HEK293T (cell line): ENCODE data around the gene NELFA.

Experiments
- CTCF ChIA-PET: fragments of 350-600 bp; formaldehyde crosslinking; extraction: SDS; loops from one replicate; lab custom pipeline; 2021; ENCODE audit warnings: antibody characterized with exemption, inconsistent platforms; lab: Yijun Ruan, JAX
- POLR2A ChIA-PET: fragments of 350-600 bp; formaldehyde crosslinking; extraction: SDS; loops from one replicate; lab custom pipeline; 2020; ENCODE audit warnings: antibody characterized with exemption, inconsistent platforms; lab: Yijun Ruan, JAX
- DNase-seq: peaks from one replicate; pipeline ENCODE4 v3.0.0; 2012; ENCODE audit warnings: mixed read lengths; ENCODE audit errors: extremely low spot score
- ARNT ChIP-seq: fragments of 450-650 bp; IDR thresholded peaks from 2 replicates; pipeline ENCODE4 v1.6.1; 2017; ENCODE audit warnings: mild to moderate bottlenecking
- BHLHE40 ChIP-seq: fragments of 450-650 bp; IDR thresholded peaks from 2 replicates; pipeline ENCODE4 v1.6.1; 2016; ENCODE audit warnings: mild to moderate bottlenecking, moderate library complexity, borderline replicate concordance
- CTBP1 ChIP-seq: fragments of 450-650 bp; IDR thresholded peaks from 2 replicates; pipeline ENCODE4 v1.6.1; 2016; ENCODE audit warnings: borderline replicate concordance
- ELF4 ChIP-seq: fragments of 450-650 bp; IDR thresholded peaks from 2 replicates; pipeline ENCODE4 v1.6.1; 2017; ENCODE audit warnings: antibody characterized with exemption
- FOXA1 ChIP-seq: fragments of 450-650 bp; IDR thresholded peaks from 2 replicates; pipeline ENCODE4 v1.6.1; 2016; ENCODE audit warnings: mild to moderate bottlenecking
- FOXK2 ChIP-seq: fragments of 450-650 bp; IDR thresholded peaks from 2 replicates; pipeline ENCODE4 v1.6.1; 2016; ENCODE audit warnings: mild to moderate bottlenecking
- FOXM1 ChIP-seq: fragments of 450-650 bp; IDR thresholded peaks from 2 replicates; pipeline ENCODE4 v1.6.1; 2017; ENCODE audit warnings: mild to moderate bottlenecking, borderline replicate concordance
- HDGF ChIP-seq: fragments of 450-650 bp; IDR thresholded peaks from 2 replicates; pipeline ENCODE4 v1.6.1; 2017; ENCODE audit warnings: antibody characterized with exemption, borderline replicate concordance
- L3MBTL2 ChIP-seq: fragments of 450-650 bp; conservative IDR thresholded peaks from 2 replicates; pipeline ENCODE4 v1.6.1; 2016; ENCODE audit warnings: mild to moderate bottlenecking
- LEF1 ChIP-seq: fragments of 450-650 bp; IDR thresholded peaks from 2 replicates; pipeline ENCODE4 v1.6.1; 2017; ENCODE audit warnings: mild to moderate bottlenecking, borderline replicate concordance
- NFRKB ChIP-seq: fragments of 450-650 bp; IDR thresholded peaks from 2 replicates; pipeline ENCODE4 v1.6.1; 2016; ENCODE audit warnings: mild to moderate bottlenecking, moderate library complexity
- SP1 ChIP-seq: fragments of 450-650 bp; IDR thresholded peaks from 2 replicates; pipeline ENCODE4 v1.6.1; 2017
- SUZ12 ChIP-seq: fragments of 450-650 bp; IDR thresholded peaks from 2 replicates; pipeline ENCODE4 v1.6.1; 2016; ENCODE audit warnings: mild to moderate bottlenecking
- TARDBP ChIP-seq: fragments of 450-650 bp; IDR thresholded peaks from 2 replicates; pipeline ENCODE4 v1.6.1; 2016
- ZNF384 ChIP-seq: fragments of 450-650 bp; IDR thresholded peaks from 2 replicates; pipeline ENCODE4 v1.6.1; 2016
- TF ChIP-seq, protein P1 (sequence below): fragments of 450-650 bp; IDR thresholded peaks from 2 replicates; pipeline ENCODE4 v1.6.1; 2016

Gene NELFA

DNA sequence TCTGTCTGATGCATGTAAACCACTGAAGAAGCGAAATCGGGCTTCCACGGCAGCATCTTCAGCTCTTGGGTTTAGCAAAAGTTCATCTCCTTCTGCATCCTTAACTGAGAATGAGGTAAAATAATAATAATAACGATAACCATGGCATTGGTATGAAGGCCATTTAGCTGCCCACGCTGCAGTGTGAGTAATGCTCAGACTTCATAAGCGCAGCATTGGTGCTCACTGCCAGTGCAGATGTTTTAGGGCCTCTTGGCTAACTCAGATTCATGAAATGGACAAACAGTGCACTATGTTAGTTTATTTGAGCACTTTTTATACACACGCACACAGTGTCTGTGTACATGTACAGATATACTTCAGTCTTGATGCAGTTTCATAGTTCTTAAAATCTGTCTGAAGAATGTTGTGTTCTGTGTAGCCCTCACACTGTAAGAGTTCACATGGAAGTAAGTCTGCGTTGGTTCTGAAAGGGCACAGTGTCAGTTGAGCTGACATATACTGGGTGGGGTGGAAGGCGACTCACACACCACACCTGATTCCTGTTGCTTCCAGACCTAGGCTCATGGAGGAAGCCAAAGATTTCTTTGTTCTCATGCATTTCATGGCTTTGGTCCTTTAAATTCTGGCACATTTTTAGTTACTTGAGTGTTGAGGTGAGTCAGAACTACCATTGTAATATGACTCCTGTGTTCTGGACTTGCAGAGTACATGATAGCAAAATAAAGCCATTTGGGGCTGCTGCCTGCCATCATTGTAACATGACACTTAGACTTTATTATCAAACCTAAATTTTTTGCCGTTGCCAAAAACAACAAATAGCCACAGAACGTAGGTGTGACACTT lies 68.9 kb downstream of the NELFA start:
- POLR2A ChIA-PET = no interaction called here
- no peak for DNase-seq
- TF ChIP-seq, protein P1, sequence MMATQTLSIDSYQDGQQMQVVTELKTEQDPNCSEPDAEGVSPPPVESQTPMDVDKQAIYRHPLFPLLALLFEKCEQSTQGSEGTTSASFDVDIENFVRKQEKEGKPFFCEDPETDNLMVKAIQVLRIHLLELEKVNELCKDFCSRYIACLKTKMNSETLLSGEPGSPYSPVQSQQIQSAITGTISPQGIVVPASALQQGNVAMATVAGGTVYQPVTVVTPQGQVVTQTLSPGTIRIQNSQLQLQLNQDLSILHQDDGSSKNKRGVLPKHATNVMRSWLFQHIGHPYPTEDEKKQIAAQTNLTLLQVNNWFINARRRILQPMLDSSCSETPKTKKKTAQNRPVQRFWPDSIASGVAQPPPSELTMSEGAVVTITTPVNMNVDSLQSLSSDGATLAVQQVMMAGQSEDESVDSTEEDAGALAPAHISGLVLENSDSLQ = 0 out of 2 replicates have a peak, but pooled peaks have one; percentile 13
- no peak for TF ChIP-seq NFRKB
- CTCF ChIA-PET = interaction anchor here (0.7 kb wide), 1 partner anchor 421 kb away, joined by 3 read pairs; no protein-coding TSS in a partner anchor

DNA sequence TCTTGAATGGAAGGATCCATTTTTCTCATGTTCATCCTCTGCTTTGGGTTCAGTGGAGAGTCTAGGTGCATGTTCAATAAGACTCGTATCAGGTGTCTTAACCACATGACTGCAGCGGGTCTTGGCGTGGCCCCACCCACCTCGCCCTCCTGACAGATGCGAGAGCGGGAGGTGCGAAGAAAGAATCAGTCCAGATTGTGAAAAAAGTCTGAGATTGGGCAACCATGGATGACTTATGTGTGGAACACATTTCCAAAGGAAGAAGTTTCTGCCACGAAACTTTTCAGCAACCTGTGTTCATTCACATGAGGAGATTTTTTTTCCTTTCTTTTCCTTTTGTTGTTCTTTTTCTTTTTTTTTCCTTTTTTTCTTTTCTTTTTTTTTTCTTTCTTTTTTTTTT lies 70.7 kb downstream of the NELFA start:
- DNase-seq = no peak
- no peak for TF ChIP-seq ELF4
- TF ChIP-seq FOXM1 = no peak
- no peak for TF ChIP-seq ZNF384
- TF ChIP-seq L3MBTL2 = no peak
- no peak for TF ChIP-seq TARDBP
- TF ChIP-seq FOXK2 = no peak
- no peak for TF ChIP-seq CTBP1
- no peak for TF ChIP-seq ARNT
- TF ChIP-seq NFRKB = no peak
- TF ChIP-seq, protein P1 = no peak
- no peak for TF ChIP-seq SUZ12
- TF ChIP-seq SP1 = no peak
- ChIA-PET CTCF (no interaction called here), POLR2A (no interaction called here)

DNA sequence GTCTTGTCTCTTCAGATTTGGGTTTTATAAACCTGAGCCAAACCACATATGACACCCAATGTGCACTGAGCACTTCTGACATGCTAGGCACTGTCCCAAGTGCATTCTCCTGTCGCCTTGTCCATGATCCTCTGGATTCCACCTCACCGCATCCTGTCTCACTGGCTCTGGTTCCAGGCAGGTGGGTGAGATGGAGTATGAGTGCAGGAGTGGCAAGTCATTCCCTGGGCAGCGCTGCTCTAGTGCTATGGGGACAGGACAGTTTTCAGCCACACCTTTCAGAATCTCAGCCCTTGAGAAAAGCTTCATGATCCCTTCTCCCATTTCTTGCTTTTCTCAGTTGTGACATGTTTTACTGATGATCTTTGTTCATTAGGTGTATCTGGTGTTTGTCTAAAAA lies 71.2 kb downstream of the NELFA start:
- no peak for DNase-seq
- CTCF ChIA-PET = no interaction called here
- TF ChIP-seq FOXK2 = no peak
- no peak for TF ChIP-seq NFRKB
- no peak for TF ChIP-seq ELF4
- TF ChIP-seq FOXA1 = no peak
- no peak for TF ChIP-seq CTBP1
- POLR2A ChIA-PET = interaction anchor here (0.7 kb wide), 1 partner anchor 8 kb away, joined by 3 read pairs; no protein-coding TSS in a partner anchor

DNA sequence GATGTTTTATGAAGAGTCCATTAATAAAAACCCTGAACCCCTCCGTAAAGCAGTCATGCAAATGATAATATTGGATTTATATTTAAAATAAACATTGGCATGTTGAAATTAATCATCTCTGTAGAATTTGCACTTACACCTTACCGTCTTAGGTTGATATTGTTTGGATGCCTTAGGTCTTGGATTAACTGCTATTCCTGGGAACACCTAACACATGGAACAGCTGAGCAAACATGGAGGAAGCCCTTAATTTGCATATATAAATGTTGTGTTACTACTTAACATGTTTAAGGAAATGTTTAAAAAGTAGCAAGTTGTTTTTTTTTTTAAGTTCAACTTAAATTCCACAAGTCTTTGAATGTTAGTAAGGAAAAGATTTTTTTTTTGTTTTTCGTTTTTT lies 75.1 kb downstream of the NELFA start:
- POLR2A ChIA-PET = no interaction called here
- CTCF ChIA-PET = no interaction called here
- no peak for TF ChIP-seq ELF4
- TF ChIP-seq FOXA1 = no peak
- TF ChIP-seq L3MBTL2 = no peak
- TF ChIP-seq ZNF384 = no peak
- no peak for TF ChIP-seq LEF1
- no peak for TF ChIP-seq SP1
- TF ChIP-seq HDGF = no peak
- TF ChIP-seq FOXM1 = no peak
- no peak for TF ChIP-seq ARNT
- no peak for TF ChIP-seq SUZ12
- no peak for TF ChIP-seq TARDBP
- TF ChIP-seq CTBP1 = no peak
- TF ChIP-seq BHLHE40 = no peak
- no peak for TF ChIP-seq FOXK2
- TF ChIP-seq, protein P1 = no peak
- DNase-seq = no peak

DNA sequence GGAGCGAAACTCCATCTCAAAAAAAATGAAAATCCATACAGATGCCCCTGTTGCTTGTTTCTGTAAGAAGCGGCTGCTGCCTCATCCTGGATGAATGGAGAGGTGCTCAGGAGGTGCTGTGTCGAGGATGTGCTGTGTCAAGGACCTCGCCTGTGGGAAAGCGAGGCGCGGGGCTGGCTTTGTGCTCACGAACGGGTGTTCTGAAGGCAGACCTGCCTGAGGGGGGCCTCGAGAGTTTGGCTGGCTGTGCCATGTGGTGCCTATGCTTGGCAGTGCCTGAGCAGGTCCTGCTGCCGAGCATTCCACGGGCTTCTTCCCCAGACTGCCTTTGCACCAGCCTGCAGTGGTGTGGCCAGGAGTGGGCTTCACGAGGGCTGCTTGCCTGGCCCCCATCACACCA lies 76.0 kb downstream of the NELFA start:
- ChIA-PET CTCF (no interaction called here), POLR2A (no interaction called here)
- DNase-seq = no peak
- TF ChIP-seq ZNF384 (no peak), HDGF (no peak), FOXK2 (no peak), FOXM1 (no peak), CTBP1 (no peak), BHLHE40 (no peak), SP1 (no peak), SUZ12 (no peak)
